K562 (cell line): ENCODE data around the gene BANP. TPM values are rescaled to one million over a fixed set of nuclear protein-coding genes. Genes with fewer than 3 reads are reported as not detected.
A peak's percentile ranks its signal among the peaks of the same experiment; 100 is the strongest.

ENCODE experiments used
- ATAC-seq: fragments of 200-7000 bp; cut with Tn5 transposase; 3 replicates; pipeline ENCODE4 v1.9.1; 2020; ENCODE audit warnings: moderate library complexity
- BruUV-seq: library from RNA; stranded (reverse); fragments of 400-500 nt; replicated peaks from 2 replicates; lab custom pipeline; 2021; lab: Mats Ljungman, UMichigan
- CTCF ChIA-PET: fragments of 300-600 bp; formaldehyde crosslinking; extraction: SDS; loops from one replicate; lab custom pipeline; 2021; ENCODE audit warnings: low intra/inter-chr PET ratio; lab: Yijun Ruan, JAX
- POLR2A ChIA-PET: fragments of 300-600, 350-650 bp; sonication (Branson Sonifier 250); formaldehyde crosslinking; extraction: SDS; loops from one replicate; lab custom pipeline; 2021; ENCODE audit warnings: antibody characterized with exemption, inconsistent platforms; lab: Yijun Ruan, JAX
- DNase-seq, 4 experiments: peaks; one replicate each; pipeline versions ENCODE4 v3.0.0 to v3.0.0-alpha.2; 2011 to 2018; ENCODE audit warnings: low spot score in 3 of 4, mixed read lengths in 3 of 4; ENCODE audit errors: extremely low read depth in 1 of 4
- FAIRE-seq: peaks from 2 replicates; lab custom pipeline; 2011; peaks lifted over from hg19 to GRCh38; lab: Jason Lieb, UNC
- H2AFZ ChIP-seq: 2 replicates; pipeline ENCODE4 v1.6.0; 2011; ENCODE audit warnings: low read depth, low read length, control low read depth, inconsistent platforms
- H3K27ac ChIP-seq: fragments of 200-600 bp; 3 replicates; pipeline ENCODE4 v1.8.0; 2011; ENCODE audit warnings: low read depth, mild to moderate bottlenecking, control low read depth, inconsistent platforms, low read length, moderate library complexity, mixed read lengths; ENCODE audit errors: extremely low read depth
- H3K27me3 ChIP-seq, 2 experiments: fragments of 300-600 bp in 1 of 2; 2 replicates in 1 of 2; 3 replicates in 1 of 2; pipeline versions ENCODE4 v1.6.0 to v1.8.0; 2011; ENCODE audit warnings: inconsistent platforms in 2 of 2, low read length in 2 of 2, mild to moderate bottlenecking in 1 of 2, mixed read lengths in 1 of 2, moderate library complexity in 1 of 2; ENCODE audit not compliant: control insufficient read depth in 2 of 2, insufficient read depth in 2 of 2
- H3K36me3 ChIP-seq: fragments of 300-600 bp; 3 replicates; pipeline ENCODE4 v1.8.0; 2011; ENCODE audit warnings: mild to moderate bottlenecking, low read length, inconsistent platforms; ENCODE audit not compliant: control insufficient read depth, insufficient read depth
- H3K4me1 ChIP-seq, 2 experiments: fragments of 200-600 bp in 1 of 2; replicated peaks in 1 of 2; 2 replicates in 1 of 2; 3 replicates in 1 of 2; pipeline versions ENCODE4 v1.5.1 to v1.8.0; 2011; ENCODE audit warnings: inconsistent platforms in 2 of 2, low read length in 2 of 2, mild to moderate bottlenecking in 1 of 2, mixed read lengths in 1 of 2, moderate library complexity in 1 of 2; ENCODE audit not compliant: control insufficient read depth in 2 of 2, insufficient read depth in 2 of 2
- H3K4me2 ChIP-seq: 2 replicates; pipeline ENCODE4 v1.6.1; 2011; ENCODE audit warnings: low read length, control low read depth, inconsistent platforms, mixed read lengths; ENCODE audit not compliant: insufficient read depth
- H3K4me3 ChIP-seq: fragments of 200-600 bp; sonication (generic), shearing (Covaris generic); 2 replicates; pipeline ENCODE4 v1.5.1; 2016; ENCODE audit warnings: control low read depth, inconsistent platforms
- H3K79me2 ChIP-seq: fragments of 200-600 bp; 3 replicates; pipeline ENCODE4 v1.8.0; 2011; ENCODE audit warnings: low read length, inconsistent platforms; ENCODE audit not compliant: control insufficient read depth, insufficient read depth
- H3K9ac ChIP-seq, 2 experiments: 2 replicates each; pipeline versions ENCODE4 v1.6.0 to v1.6.1; 2011; ENCODE audit warnings: low read depth in 2 of 2, low read length in 2 of 2, control low read depth in 1 of 2, inconsistent platforms in 1 of 2, mild to moderate bottlenecking in 1 of 2, mixed read lengths in 1 of 2; ENCODE audit not compliant: insufficient read depth in 1 of 2
- H3K9me1 ChIP-seq: one replicate; pipeline ENCODE4 v1.6.0; 2011; ENCODE audit warnings: inconsistent platforms, mild to moderate bottlenecking, low read length, moderate library complexity; ENCODE audit not compliant: control insufficient read depth, insufficient read depth
- H3K9me3 ChIP-seq: replicated peaks from 2 replicates; pipeline ENCODE4 v1.5.1; 2011; ENCODE audit warnings: low read depth, low read length, inconsistent platforms; ENCODE audit not compliant: control insufficient read depth, insufficient read depth
- H4K20me1 ChIP-seq: replicated peaks from 2 replicates; pipeline ENCODE4 v1.6.1; 2011; ENCODE audit warnings: low read length, inconsistent platforms, mixed read lengths; ENCODE audit not compliant: control insufficient read depth, insufficient read depth
- BDP1 ChIP-seq: IDR thresholded peaks from 3 replicates; pipeline ENCODE4 v1.6.1; 2011; ENCODE audit not compliant: insufficient read length, insufficient read depth
- BRF1 ChIP-seq: IDR thresholded peaks from 3 replicates; pipeline ENCODE4 v1.6.1; 2011; ENCODE audit warnings: borderline replicate concordance, mild to moderate bottlenecking; ENCODE audit not compliant: insufficient read length; ENCODE audit errors: extremely low read depth
- EP300 ChIP-seq: IDR thresholded peaks from 2 replicates; pipeline ENCODE4 v1.6.1; 2012; ENCODE audit warnings: low read length, improper control_type of control experiment
- GATAD2A ChIP-seq: fragments of 450-650 bp; IDR thresholded peaks from 2 replicates; pipeline ENCODE4 v1.6.1; 2017
- KHSRP ChIP-seq: fragments of 450-650 bp; IDR thresholded peaks from 2 replicates; pipeline ENCODE4 v1.6.1; 2017
- MTA1 ChIP-seq: fragments of 450-650 bp; IDR thresholded peaks from 2 replicates; pipeline ENCODE4 v1.6.1; 2017; ENCODE audit warnings: borderline replicate concordance
- PURB ChIP-seq: sonication (generic); formaldehyde crosslinking; IDR thresholded peaks from 2 replicates; pipeline ENCODE4 v1.9.0; 2021; ENCODE audit warnings: low read depth, mild to moderate bottlenecking, missing genetic modification reagents
- SP2 ChIP-seq: IDR thresholded peaks from 2 replicates; pipeline ENCODE4 v1.6.1; 2011; ENCODE audit warnings: mild to moderate bottlenecking, low read depth, low read length, moderate library complexity; ENCODE audit not compliant: poor library complexity, severe bottlenecking; ENCODE audit errors: extremely low read depth
- SRF ChIP-seq, 2 experiments: fragments of 250-450, 450-650 bp in 1 of 2; sonication (Bioruptor Pico) in 1 of 2; sonication (generic) in 1 of 2; formaldehyde crosslinking; IDR thresholded peaks; 2 replicates each; pipeline versions ENCODE4 v1.5.0 to v1.5.1; 2020 to 2022; ENCODE audit warnings: mild to moderate bottlenecking in 1 of 2, missing genetic modification reagents in 1 of 2
- SRSF3 ChIP-seq: fragments of 200-400 bp; formaldehyde crosslinking; IDR thresholded peaks from 2 replicates; pipeline ENCODE4 v1.6.1; 2016; ENCODE audit warnings: mild to moderate bottlenecking, low read length, moderate library complexity; ENCODE audit not compliant: insufficient read depth
- ZEB2 ChIP-seq: fragments of 450-650 bp; IDR thresholded peaks from 2 replicates; pipeline ENCODE4 v1.6.1; 2016
- ZNF316 ChIP-seq: fragments of 450-650 bp; IDR thresholded peaks from 2 replicates; pipeline ENCODE4 v1.6.1; 2016
- ZNF644 ChIP-seq: fragments of 200-800 bp; sonication (Bioruptor generic); IDR thresholded peaks from 2 replicates; pipeline ENCODE4 v1.6.1; 2016; ENCODE audit warnings: low read depth, missing genetic modification characterization, missing compliant biosample characterization
- WGBS: fragments of 100-300 bp; shearing (Covaris generic); methylation state at CpG from one replicate; pipeline ENCODE4 v1.1.6; 2016; ENCODE audit warnings: low coverage, mixed read lengths; ENCODE audit not compliant: insufficient coverage; ENCODE audit errors: missing lambda C conversion rate; 5-methylcytosine and 5-hydroxymethylcytosine counted together
- in situ Hi-C: fragments of 300-500 bp; cut with MboI; formaldehyde crosslinking; loops from 4 replicates; pipeline ENCODE4 v1.15.0; 2018; ENCODE audit warnings: inconsistent platforms, mixed read lengths
- intact Hi-C: fragments of 100-400 bp; cut with micrococcal nuclease; formaldehyde crosslinking; loops from 2 replicates; pipeline ENCODE4 v1.14.2; 2022
- polyA plus RNA-seq, 8 experiments: library from polyadenylated mRNA; depleted of rRNA in 4 of 8; stranded (reverse) in 5 of 8; unstranded in 3 of 8; fragments of >200 nt; fragmentation: Nextera tagmentation in 2 of 8; fragmentation: Illumina TruSeq in 1 of 8; extraction: Ambion mirVana in 2 of 8; extraction: Trizol in 1 of 8; gene quantifications; 2 replicates each; pipeline versions ENCODE4 v1.2.1 to v1.2.3, GENCODE V29; 2011 to 2014; ENCODE audit warnings: inconsistent platforms in 1 of 8, missing spikeins in 1 of 8
- total RNA-seq, 7 experiments: library from RNA; depleted of rRNA in 6 of 7; stranded (reverse); fragments of >200 nt in 6 of 7; fragmentation: Illumina TruSeq in 2 of 7; extraction: Trizol in 2 of 7; gene quantifications; 2 replicates each; pipeline versions ENCODE4 v1.2.1 to v1.2.3, GENCODE V29; 2011 to 2021; ENCODE audit warnings: low replicate concordance in 1 of 7
- TF ChIP-seq, protein P1 (sequence below), 2 experiments: IDR thresholded peaks in 1 of 2; conservative IDR thresholded peaks in 1 of 2; 2 replicates each; pipeline ENCODE4 v1.6.1; 2016; ENCODE audit warnings: low read depth in 2 of 2, mild to moderate bottlenecking in 1 of 2, missing compliant biosample characterization in 1 of 2, missing genetic modification characterization in 1 of 2, moderate library complexity in 1 of 2
- TF ChIP-seq, protein P2 (sequence below): sonication (generic); formaldehyde crosslinking; IDR thresholded peaks from 2 replicates; pipeline ENCODE4 v1.8.1; 2022; ENCODE audit warnings: missing genetic modification reagents
- TF ChIP-seq, protein P3 (sequence below): sonication (generic); formaldehyde crosslinking; IDR thresholded peaks from 2 replicates; pipeline ENCODE4 v1.8.1; 2023; ENCODE audit warnings: mild to moderate bottlenecking, missing genetic modification reagents
- TF ChIP-seq, protein P4 (sequence below): fragments of 250-450 bp; sonication (Bioruptor Pico); IDR thresholded peaks from 2 replicates; pipeline ENCODE4 v1.8.0; 2022; ENCODE audit warnings: inconsistent platforms, mild to moderate bottlenecking, moderate library complexity, borderline replicate concordance

Gene BANP
- total and polyA plus RNA-seq, 9 of the 15 experiments (the other 6 are each of a cell fraction or from before 2014, with no cell fraction given) = 4.6 to 22.1 (median 15.6) TPM

DNA sequence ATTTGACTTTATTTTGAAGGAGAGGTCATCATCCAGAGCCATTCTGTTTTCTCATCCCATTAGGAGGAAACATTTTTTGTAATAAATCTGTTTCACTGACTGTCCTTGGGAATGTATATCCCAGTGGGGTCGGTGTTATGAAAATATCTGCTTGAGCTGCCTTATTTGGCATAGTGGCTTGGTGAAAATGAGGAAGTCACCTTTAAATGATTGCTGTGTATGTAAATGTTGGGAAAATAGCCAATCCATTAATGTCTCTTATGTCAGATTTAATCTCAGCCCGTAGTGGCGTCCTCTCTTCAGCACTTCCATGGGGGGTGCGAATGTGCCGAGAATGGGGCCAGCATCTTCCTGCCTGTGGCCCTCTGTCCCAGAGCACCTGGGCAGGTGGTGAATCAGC lies 57.6 kb downstream of the BANP start:
- Histone ChIP-seq H3K4me1 (peaks cover 0 to 12% of the 10 kb centered on the region in 2 experiments; a peak in 2 of 5 replicates), H3K27ac (no peak overlapping the region), H2AFZ (no peak overlapping the region), H3K79me2 (no peaks in the 10 kb centered on the region), H3K36me3 (peaks cover 36% of the 10 kb centered on the region; the same call in 2 of the 3 replicates), H3K9me1 (no peaks in the 10 kb centered on the region), H3K9ac (no peak overlapping the region), H3K27me3 (no peaks in the 10 kb centered on the region), H3K9me3 (no peaks in the 10 kb centered on the region), H3K4me3 (no peak overlapping the region), H3K4me2 (no peak overlapping the region), H4K20me1 (no peaks in the 10 kb centered on the region)
- ATAC-seq (no peak), DNase-seq (no peak), FAIRE-seq (no peak)
- 66% methylated on average over 5 of the region's 5 CpGs for WGBS
- in situ Hi-C loops = no loop called here
- CTCF ChIA-PET = no interaction called here
- intact Hi-C loops = no loop called here
- no TSS peak for BruUV-seq
- POLR2A ChIA-PET = interaction anchor here (0.6 kb wide), 1 partner anchor 75 kb away, joined by 3 read pairs; no protein-coding TSS in a partner anchor
- no peak for TF ChIP-seq ZNF316
- TF ChIP-seq, protein P1, sequence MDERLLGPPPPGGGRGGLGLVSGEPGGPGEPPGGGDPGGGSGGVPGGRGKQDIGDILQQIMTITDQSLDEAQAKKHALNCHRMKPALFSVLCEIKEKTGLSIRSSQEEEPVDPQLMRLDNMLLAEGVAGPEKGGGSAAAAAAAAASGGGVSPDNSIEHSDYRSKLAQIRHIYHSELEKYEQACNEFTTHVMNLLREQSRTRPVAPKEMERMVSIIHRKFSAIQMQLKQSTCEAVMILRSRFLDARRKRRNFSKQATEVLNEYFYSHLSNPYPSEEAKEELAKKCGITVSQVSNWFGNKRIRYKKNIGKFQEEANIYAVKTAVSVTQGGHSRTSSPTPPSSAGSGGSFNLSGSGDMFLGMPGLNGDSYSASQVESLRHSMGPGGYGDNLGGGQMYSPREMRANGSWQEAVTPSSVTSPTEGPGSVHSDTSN (CRISPR knock-in tag; IDR thresholded peaks at IDR 0.05; ENCODE audit: low read depth) = no peak
- TF ChIP-seq, protein P1 (tag; conservative IDR thresholded peaks at IDR 0.05; ENCODE audit: low read depth) = peak; percentile 39; the same call in 1 of the 2 replicates
- TF ChIP-seq SRSF3 = no peak
- TF ChIP-seq ZEB2 = no peak
- no peak for TF ChIP-seq GATAD2A
- TF ChIP-seq, protein P2, sequence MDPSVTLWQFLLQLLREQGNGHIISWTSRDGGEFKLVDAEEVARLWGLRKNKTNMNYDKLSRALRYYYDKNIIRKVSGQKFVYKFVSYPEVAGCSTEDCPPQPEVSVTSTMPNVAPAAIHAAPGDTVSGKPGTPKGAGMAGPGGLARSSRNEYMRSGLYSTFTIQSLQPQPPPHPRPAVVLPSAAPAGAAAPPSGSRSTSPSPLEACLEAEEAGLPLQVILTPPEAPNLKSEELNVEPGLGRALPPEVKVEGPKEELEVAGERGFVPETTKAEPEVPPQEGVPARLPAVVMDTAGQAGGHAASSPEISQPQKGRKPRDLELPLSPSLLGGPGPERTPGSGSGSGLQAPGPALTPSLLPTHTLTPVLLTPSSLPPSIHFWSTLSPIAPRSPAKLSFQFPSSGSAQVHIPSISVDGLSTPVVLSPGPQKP (CRISPR knock-in tag) = no peak
- TF ChIP-seq SP2 = no peak
- TF ChIP-seq EP300 = no peak
- no peak for TF ChIP-seq ZNF644 (tag)
- no peak for TF ChIP-seq PURB (CRISPR knock-in tag)
- TF ChIP-seq, protein P3, sequence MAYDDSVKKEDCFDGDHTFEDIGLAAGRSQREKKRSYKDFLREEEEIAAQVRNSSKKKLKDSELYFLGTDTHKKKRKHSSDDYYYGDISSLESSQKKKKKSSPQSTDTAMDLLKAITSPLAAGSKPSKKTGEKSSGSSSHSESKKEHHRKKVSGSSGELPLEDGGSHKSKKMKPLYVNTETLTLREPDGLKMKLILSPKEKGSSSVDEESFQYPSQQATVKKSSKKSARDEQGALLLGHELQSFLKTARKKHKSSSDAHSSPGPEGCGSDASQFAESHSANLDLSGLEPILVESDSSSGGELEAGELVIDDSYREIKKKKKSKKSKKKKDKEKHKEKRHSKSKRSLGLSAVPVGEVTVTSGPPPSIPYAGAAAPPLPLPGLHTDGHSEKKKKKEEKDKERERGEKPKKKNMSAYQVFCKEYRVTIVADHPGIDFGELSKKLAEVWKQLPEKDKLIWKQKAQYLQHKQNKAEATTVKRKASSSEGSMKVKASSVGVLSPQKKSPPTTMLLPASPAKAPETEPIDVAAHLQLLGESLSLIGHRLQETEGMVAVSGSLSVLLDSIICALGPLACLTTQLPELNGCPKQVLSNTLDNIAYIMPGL (CRISPR knock-in tag) = no peak
- TF ChIP-seq MTA1 = no peak
- TF ChIP-seq SRF (CRISPR knock-in tag; IDR thresholded peaks at IDR 0.05) = peak in 1 of 2 experiments; percentile 76; a peak in 2 of 4 replicates
- no peak for TF ChIP-seq BDP1
- TF ChIP-seq, protein P4, sequence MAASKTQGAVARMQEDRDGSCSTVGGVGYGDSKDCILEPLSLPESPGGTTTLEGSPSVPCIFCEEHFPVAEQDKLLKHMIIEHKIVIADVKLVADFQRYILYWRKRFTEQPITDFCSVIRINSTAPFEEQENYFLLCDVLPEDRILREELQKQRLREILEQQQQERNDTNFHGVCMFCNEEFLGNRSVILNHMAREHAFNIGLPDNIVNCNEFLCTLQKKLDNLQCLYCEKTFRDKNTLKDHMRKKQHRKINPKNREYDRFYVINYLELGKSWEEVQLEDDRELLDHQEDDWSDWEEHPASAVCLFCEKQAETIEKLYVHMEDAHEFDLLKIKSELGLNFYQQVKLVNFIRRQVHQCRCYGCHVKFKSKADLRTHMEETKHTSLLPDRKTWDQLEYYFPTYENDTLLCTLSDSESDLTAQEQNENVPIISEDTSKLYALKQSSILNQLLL (CRISPR knock-in tag) = no peak
- no peak for TF ChIP-seq KHSRP
- TF ChIP-seq BRF1 = no peak
